Measurements from ENCODE around the gene CTNND2. TPM values are rescaled to one million over a fixed set of nuclear protein-coding genes. Genes with fewer than 3 reads are reported as not detected.
A peak's percentile ranks its signal among the peaks of the same experiment; 100 is the strongest.

The CTNND2 gene
- total and polyA plus RNA-seq, 4 donors, result 36.5 to 183 (median 97.7) TPM

DNA sequence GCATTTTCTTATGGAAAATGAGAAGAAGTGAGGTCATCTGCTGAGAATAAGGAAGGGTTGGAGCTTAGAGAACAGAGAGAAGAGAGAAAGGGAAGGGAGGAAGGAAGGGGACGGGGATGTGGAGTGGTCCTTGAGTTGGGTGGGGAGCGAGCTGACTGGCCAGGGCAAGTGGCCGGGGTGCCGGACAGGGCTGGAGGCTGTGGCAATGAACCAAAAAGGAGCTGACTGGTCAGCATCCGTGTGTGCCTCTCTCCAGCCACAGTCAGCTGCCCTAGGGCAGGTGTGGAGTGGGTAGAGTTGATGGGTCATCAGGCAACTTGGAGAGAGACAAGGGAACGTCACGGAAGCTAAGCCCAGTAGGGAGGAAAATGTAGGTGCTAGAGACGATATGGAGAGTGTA, 908.4 kb downstream of the CTNND2 start:
- H3K4me1 ChIP-seq (ENCODE audit: control insufficient read depth, insufficient read depth, low read length), result no peaks in the 10 kb centered on the region
- no peak overlapping the region for H3K4me3 ChIP-seq (ENCODE audit: low read depth, low read length)
- no peaks in the 10 kb centered on the region for H3K9me3 ChIP-seq (ENCODE audit: control insufficient read depth, insufficient read depth, low read length)
- no peak overlapping the region for H3K27ac ChIP-seq (ENCODE audit: low read depth, low read length)
- no peak for DNase-seq (ENCODE audit: low read depth in 4 of 6, low spot score in 6 of 6)
- WGBS (ENCODE audit: insufficient coverage), result 98% methylated on average over 8 of the region's 8 CpGs
- peaks cover 12% of the 10 kb centered on the region for H3K36me3 ChIP-seq (ENCODE audit: control insufficient read depth, insufficient read depth, low read length)
- no peaks in the 10 kb centered on the region for H3K27me3 ChIP-seq (ENCODE audit: control insufficient read depth, insufficient read depth, low read length)

DNA sequence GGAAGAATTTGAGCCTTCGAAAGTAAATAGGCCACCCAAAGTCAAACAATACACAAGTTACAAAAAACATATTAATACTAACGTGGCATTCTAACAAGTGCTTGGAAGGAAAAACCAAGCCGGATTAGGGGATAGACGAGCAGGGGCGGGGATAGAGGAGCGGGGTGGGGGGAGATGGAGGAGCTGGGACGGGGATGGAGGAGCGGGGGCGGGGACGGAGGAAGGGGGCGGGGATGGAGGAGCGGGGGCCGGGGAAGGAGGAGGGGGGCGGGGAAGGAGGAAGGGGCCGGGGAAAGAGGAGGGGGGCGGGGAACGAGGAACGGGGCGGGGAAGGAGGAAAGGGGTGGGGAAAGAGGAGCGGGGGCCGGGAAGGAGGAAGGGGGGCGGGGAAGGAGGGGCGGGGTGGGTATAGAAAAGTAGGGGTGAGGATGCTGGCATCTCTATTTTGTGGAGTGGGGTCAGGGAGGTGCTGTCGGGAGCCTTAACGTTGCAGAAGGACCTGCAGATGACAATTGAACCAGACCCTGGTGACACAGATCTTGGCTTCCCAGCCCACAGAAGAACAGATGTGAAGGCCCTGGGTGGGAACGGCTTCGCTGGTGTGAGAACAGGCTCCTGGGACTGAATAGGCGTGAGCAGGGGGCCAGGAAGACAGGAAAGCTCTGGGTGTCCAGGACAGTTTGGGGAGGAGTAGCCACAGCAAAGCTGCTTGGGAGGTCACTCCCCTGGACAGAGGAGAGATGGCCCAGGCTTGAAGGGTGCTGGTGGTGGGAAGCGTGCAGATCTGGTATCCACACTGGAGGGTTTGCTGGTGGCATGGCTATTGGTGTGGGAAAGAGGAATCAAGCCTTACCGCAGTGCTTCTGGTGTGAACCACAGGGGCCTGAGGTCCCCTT, 909.9 kb downstream of the CTNND2 start:
- H3K9me3 ChIP-seq (ENCODE audit: control insufficient read depth, insufficient read depth, low read length), result no peaks in the 10 kb centered on the region
- no peak overlapping the region for H3K4me3 ChIP-seq (ENCODE audit: low read depth, low read length)
- peaks cover 12% of the 10 kb centered on the region for H3K36me3 ChIP-seq (ENCODE audit: control insufficient read depth, insufficient read depth, low read length)
- H3K4me1 ChIP-seq (ENCODE audit: control insufficient read depth, insufficient read depth, low read length), result peaks cover 8% of the 10 kb centered on the region
- H3K27ac ChIP-seq (ENCODE audit: low read depth, low read length), result no peak overlapping the region
- no peaks in the 10 kb centered on the region for H3K27me3 ChIP-seq (ENCODE audit: control insufficient read depth, insufficient read depth, low read length)
- 81% methylated on average over 7 of the region's 30 CpGs for WGBS (ENCODE audit: insufficient coverage)
- no peak for DNase-seq (ENCODE audit: low read depth in 4 of 6, low spot score in 6 of 6)

- DNase-seq (ENCODE audit: low read depth in 4 of 6, low spot score in 6 of 6), result peak in 1 of 6 donors; percentile 57
- no peak overlapping the region for H3K27ac ChIP-seq (ENCODE audit: low read depth, low read length)
- H3K27me3 ChIP-seq (ENCODE audit: control insufficient read depth, insufficient read depth, low read length), result no peaks in the 10 kb centered on the region
- H3K36me3 ChIP-seq (ENCODE audit: control insufficient read depth, insufficient read depth, low read length), result peaks cover 12% of the 10 kb centered on the region
- H3K4me1 ChIP-seq (ENCODE audit: control insufficient read depth, insufficient read depth, low read length), result peaks cover 29% of the 10 kb centered on the region
- H3K4me3 ChIP-seq (ENCODE audit: low read depth, low read length), result no peak overlapping the region
- H3K9me3 ChIP-seq (ENCODE audit: control insufficient read depth, insufficient read depth, low read length), result no peaks in the 10 kb centered on the region
- 58% methylated on average over 7 of the region's 9 CpGs for WGBS (ENCODE audit: insufficient coverage)
Measured at GRCh38 chr5:10990634-10991033, 913.6 kb downstream of the CTNND2 start.

DNA sequence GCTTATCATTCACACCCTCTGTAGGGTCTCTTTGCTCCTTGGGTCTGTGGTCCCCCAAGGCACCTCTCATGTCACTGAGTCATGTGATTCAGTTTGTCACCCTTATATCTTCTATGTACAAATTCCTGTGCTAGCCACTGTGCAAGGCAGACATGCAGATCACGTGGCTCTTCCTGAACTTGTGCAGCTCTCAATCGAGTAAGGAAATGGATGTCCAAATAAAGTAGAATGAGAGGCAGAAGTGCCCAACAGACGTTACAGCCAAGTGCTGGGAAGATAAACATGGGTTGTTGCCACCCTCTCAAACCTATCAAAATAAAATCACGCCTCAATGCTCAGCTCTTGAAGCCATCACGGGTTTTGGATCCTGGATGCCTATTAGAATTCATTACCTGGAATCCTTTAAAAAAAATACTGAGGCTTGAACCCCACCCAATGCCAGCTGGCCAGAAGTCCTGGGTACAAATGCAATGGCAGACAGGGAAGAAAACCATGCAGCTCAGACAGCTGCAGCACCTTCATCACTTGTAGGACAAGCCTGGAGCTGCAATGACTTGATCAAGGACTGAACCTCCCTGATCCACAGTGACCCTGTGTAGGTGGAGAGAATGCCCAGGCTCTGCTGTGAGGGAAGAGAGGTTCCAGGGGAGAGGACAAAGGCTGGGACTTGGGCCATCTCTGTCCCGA, 914.5 kb downstream of the CTNND2 start:
- H3K4me3 ChIP-seq (ENCODE audit: low read depth, low read length), result no peak overlapping the region
- H3K27me3 ChIP-seq (ENCODE audit: control insufficient read depth, insufficient read depth, low read length), result no peaks in the 10 kb centered on the region
- H3K4me1 ChIP-seq (ENCODE audit: control insufficient read depth, insufficient read depth, low read length), result peaks cover 29% of the 10 kb centered on the region
- H3K27ac ChIP-seq (ENCODE audit: low read depth, low read length), result peak overlapping the region; percentile 29
- no peaks in the 10 kb centered on the region for H3K9me3 ChIP-seq (ENCODE audit: control insufficient read depth, insufficient read depth, low read length)
- peaks cover 12% of the 10 kb centered on the region for H3K36me3 ChIP-seq (ENCODE audit: control insufficient read depth, insufficient read depth, low read length)
- DNase-seq (ENCODE audit: low read depth in 4 of 6, low spot score in 6 of 6), result no peak
- WGBS (ENCODE audit: insufficient coverage), result 91% methylated on average over 4 of the region's 6 CpGs

- Histone ChIP-seq H3K27me3 (ENCODE audit: control insufficient read depth, insufficient read depth, low read length) (no peaks in the 10 kb centered on the region), H3K4me1 (ENCODE audit: control insufficient read depth, insufficient read depth, low read length) (peaks cover 29% of the 10 kb centered on the region), H3K36me3 (ENCODE audit: control insufficient read depth, insufficient read depth, low read length) (peaks cover 12% of the 10 kb centered on the region), H3K4me3 (ENCODE audit: low read depth, low read length) (no peak overlapping the region), H3K9me3 (ENCODE audit: control insufficient read depth, insufficient read depth, low read length) (no peaks in the 10 kb centered on the region), H3K27ac (ENCODE audit: low read depth, low read length) (peak overlapping the region; percentile 29)
- WGBS (ENCODE audit: insufficient coverage), result no CpG with 5 or more reads among the region's 2 CpGs
- DNase-seq (ENCODE audit: low read depth in 4 of 6, low spot score in 6 of 6), result peak in 2 of 6 donors; percentile 30 to 37
Measured at GRCh38 chr5:10988622-10989021, 915.6 kb downstream of the CTNND2 start.

- no peak overlapping the region for H3K27ac ChIP-seq (ENCODE audit: low read depth, low read length)
- no peak overlapping the region for H3K4me3 ChIP-seq (ENCODE audit: low read depth, low read length)
- H3K4me1 ChIP-seq (ENCODE audit: control insufficient read depth, insufficient read depth, low read length), result peaks cover 29% of the 10 kb centered on the region
- peaks cover 12% of the 10 kb centered on the region for H3K36me3 ChIP-seq (ENCODE audit: control insufficient read depth, insufficient read depth, low read length)
- 5% methylated on average over 13 of the region's 17 CpGs for WGBS (ENCODE audit: insufficient coverage)
- no peaks in the 10 kb centered on the region for H3K9me3 ChIP-seq (ENCODE audit: control insufficient read depth, insufficient read depth, low read length)
- no peaks in the 10 kb centered on the region for H3K27me3 ChIP-seq (ENCODE audit: control insufficient read depth, insufficient read depth, low read length)
- peak in 4 of 6 donors; percentile 24 to 92 (median 54) for DNase-seq (ENCODE audit: low read depth in 4 of 6, low spot score in 6 of 6)
Measured at GRCh38 chr5:10987925-10988504, 916.2 kb downstream of the CTNND2 start.

DNA sequence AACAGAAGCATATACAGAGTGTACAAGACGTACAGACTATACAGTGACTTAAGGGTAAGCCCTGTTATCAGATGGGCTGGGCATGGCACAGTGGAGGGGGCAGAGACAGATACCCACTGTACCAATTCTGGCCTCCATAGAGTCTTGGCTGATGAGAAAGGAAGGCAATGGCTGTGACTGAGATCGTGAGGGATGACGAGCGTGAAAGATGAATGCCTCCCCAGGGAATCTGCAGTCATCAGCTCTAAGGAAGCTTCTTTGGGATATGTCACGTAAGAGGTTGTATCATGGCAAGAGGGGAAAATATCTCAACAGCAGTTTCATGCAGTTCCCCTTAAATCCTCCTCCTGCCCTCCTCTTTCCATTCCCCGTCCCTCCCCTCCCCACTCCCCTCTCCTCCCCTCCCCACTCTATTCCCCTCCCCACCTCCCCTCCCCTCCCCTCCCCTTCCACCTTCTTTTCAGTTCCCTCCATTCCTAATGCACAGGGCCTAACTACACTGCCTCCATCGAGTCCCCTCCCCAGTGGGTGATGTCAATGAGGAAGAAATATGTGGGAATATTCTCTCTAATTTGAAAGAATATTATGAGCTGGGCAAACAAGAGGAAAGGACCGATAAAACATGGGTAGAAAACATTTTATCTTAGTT, 916.8 kb downstream of the CTNND2 start:
- WGBS (ENCODE audit: insufficient coverage), result 82% methylated on average over 4 of the region's 8 CpGs
- peaks cover 10% of the 10 kb centered on the region for H3K36me3 ChIP-seq (ENCODE audit: control insufficient read depth, insufficient read depth, low read length)
- peaks cover 29% of the 10 kb centered on the region for H3K4me1 ChIP-seq (ENCODE audit: control insufficient read depth, insufficient read depth, low read length)
- H3K4me3 ChIP-seq (ENCODE audit: low read depth, low read length), result no peak overlapping the region
- no peaks in the 10 kb centered on the region for H3K9me3 ChIP-seq (ENCODE audit: control insufficient read depth, insufficient read depth, low read length)
- no peak overlapping the region for H3K27ac ChIP-seq (ENCODE audit: low read depth, low read length)
- peak in 1 of 6 donors; percentile 60 for DNase-seq (ENCODE audit: low read depth in 4 of 6, low spot score in 6 of 6)
- H3K27me3 ChIP-seq (ENCODE audit: control insufficient read depth, insufficient read depth, low read length), result no peaks in the 10 kb centered on the region

- peaks cover 8% of the 10 kb centered on the region for H3K36me3 ChIP-seq (ENCODE audit: control insufficient read depth, insufficient read depth, low read length)
- H3K27me3 ChIP-seq (ENCODE audit: control insufficient read depth, insufficient read depth, low read length), result no peaks in the 10 kb centered on the region
- no peak overlapping the region for H3K4me3 ChIP-seq (ENCODE audit: low read depth, low read length)
- peaks cover 29% of the 10 kb centered on the region for H3K4me1 ChIP-seq (ENCODE audit: control insufficient read depth, insufficient read depth, low read length)
- no peaks in the 10 kb centered on the region for H3K9me3 ChIP-seq (ENCODE audit: control insufficient read depth, insufficient read depth, low read length)
- no peak overlapping the region for H3K27ac ChIP-seq (ENCODE audit: low read depth, low read length)
- no peak for DNase-seq (ENCODE audit: low read depth in 4 of 6, low spot score in 6 of 6)
- no CpG with 5 or more reads among the region's 2 CpGs for WGBS (ENCODE audit: insufficient coverage)
Measured at GRCh38 chr5:10985721-10986110, 918.5 kb downstream of the CTNND2 start.

- peaks cover 28% of the 10 kb centered on the region for H3K4me1 ChIP-seq (ENCODE audit: control insufficient read depth, insufficient read depth, low read length)
- 95% methylated on average over 4 of the region's 4 CpGs for WGBS (ENCODE audit: insufficient coverage)
- H3K4me3 ChIP-seq (ENCODE audit: low read depth, low read length), result no peak overlapping the region
- no peaks in the 10 kb centered on the region for H3K9me3 ChIP-seq (ENCODE audit: control insufficient read depth, insufficient read depth, low read length)
- no peak for DNase-seq (ENCODE audit: low read depth in 4 of 6, low spot score in 6 of 6)
- no peak overlapping the region for H3K27ac ChIP-seq (ENCODE audit: low read depth, low read length)
- H3K27me3 ChIP-seq (ENCODE audit: control insufficient read depth, insufficient read depth, low read length), result no peaks in the 10 kb centered on the region
- H3K36me3 ChIP-seq (ENCODE audit: control insufficient read depth, insufficient read depth, low read length), result peaks cover 8% of the 10 kb centered on the region
Measured at GRCh38 chr5:10985091-10985720, 919.0 kb downstream of the CTNND2 start.
